VCaP (cell line): ENCODE measurements around the gene AGO3.

Experiments used
- H3K27ac ChIP-seq: fragments of 450-650 bp; 2 replicates; pipeline ENCODE4 v1.5.1; 2017
- CTCF ChIP-seq: fragments of 450-650 bp; conservative IDR thresholded peaks from 2 replicates; pipeline ENCODE4 v1.5.1; 2017; ENCODE audit warnings: mild to moderate bottlenecking, moderate library complexity

AGO3 gene

GRCh38 chr1:36098650-36099365 lies 167.9 kb downstream of the AGO3 start:
- peak overlapping the region; percentile 41; the same call in 1 of the 2 replicates for H3K27ac ChIP-seq
- TF ChIP-seq CTCF: no peak

- peak overlapping the region; percentile 41; the same call in 1 of the 2 replicates for H3K27ac ChIP-seq
- TF ChIP-seq CTCF: peak; percentile 87
These were observed 168.9 kb downstream of the AGO3 start for GRCh38 chr1:36099681-36100341.

GRCh38 chr1:36100376-36100775 lies 169.5 kb downstream of the AGO3 start:
- TF ChIP-seq CTCF: no peak
- H3K27ac ChIP-seq: no peak overlapping the region

- TF ChIP-seq CTCF: no peak
- no peak overlapping the region for H3K27ac ChIP-seq
These were observed 170.6 kb downstream of the AGO3 start for GRCh38 chr1:36101546-36101945.

GRCh38 chr1:36106269-36106668 lies 175.4 kb downstream of the AGO3 start:
- no peak overlapping the region for H3K27ac ChIP-seq
- TF ChIP-seq CTCF: no peak

GRCh38 chr1:36107394-36107793 lies 176.5 kb downstream of the AGO3 start:
- TF ChIP-seq CTCF: no peak
- no peak overlapping the region for H3K27ac ChIP-seq

- H3K27ac ChIP-seq: no peak overlapping the region
- no peak for TF ChIP-seq CTCF
These were observed 177.4 kb downstream of the AGO3 start for GRCh38 chr1:36108314-36108713.
